ENCODE measurements around the gene FLT3. TPM values are rescaled to one million over a fixed set of nuclear protein-coding genes. Genes with fewer than 3 reads are reported as not detected.
"Not testable (repeated sequence)": the region's sequence is repeated elsewhere in the genome, so short reads cannot be mapped to it uniquely, and the experiment has no call there.

Gene FLT3
- total RNA-seq, 1 donor, result not detected

DNA sequence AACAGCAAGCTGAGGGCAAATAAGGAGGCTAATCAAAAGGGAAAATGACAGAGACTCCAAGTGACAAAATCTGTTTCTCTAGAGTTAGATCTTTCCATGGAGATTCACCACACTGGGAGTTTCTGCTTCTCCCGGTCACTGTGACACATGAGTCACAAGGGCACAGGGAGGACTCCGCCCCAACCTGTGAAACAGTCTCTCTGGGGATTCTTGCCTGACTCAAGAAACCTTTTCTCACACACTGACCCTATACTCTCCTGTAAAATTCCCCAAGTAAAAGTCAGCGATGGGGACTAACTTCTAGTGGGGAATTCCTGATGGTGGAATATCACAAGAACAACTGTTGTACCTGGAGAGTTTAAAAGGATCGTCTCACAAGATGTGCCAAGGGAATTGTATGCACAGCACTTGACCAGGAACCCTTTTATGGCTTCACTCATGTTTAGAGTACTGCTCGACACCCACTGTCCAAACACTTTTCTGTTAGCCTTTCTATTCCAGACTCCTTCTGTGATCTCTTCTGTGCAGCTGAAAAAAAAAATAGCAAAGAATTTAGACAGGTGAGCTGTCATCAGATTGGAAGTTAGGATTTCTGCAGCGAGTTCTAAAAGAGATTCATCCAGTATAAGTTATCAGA is 65.1 kb downstream of the FLT3 start:
- DNase-seq (ENCODE audit: low read depth), result no peak
- H3K4me3 ChIP-seq (ENCODE audit: low read depth, low read length), result no peak overlapping the region
- TF ChIP-seq, protein P1, sequence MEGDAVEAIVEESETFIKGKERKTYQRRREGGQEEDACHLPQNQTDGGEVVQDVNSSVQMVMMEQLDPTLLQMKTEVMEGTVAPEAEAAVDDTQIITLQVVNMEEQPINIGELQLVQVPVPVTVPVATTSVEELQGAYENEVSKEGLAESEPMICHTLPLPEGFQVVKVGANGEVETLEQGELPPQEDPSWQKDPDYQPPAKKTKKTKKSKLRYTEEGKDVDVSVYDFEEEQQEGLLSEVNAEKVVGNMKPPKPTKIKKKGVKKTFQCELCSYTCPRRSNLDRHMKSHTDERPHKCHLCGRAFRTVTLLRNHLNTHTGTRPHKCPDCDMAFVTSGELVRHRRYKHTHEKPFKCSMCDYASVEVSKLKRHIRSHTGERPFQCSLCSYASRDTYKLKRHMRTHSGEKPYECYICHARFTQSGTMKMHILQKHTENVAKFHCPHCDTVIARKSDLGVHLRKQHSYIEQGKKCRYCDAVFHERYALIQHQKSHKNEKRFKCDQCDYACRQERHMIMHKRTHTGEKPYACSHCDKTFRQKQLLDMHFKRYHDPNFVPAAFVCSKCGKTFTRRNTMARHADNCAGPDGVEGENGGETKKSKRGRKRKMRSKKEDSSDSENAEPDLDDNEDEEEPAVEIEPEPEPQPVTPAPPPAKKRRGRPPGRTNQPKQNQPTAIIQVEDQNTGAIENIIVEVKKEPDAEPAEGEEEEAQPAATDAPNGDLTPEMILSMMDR (IDR thresholded peaks at IDR 0.05; ENCODE audit: insufficient read depth, low read depth, low read length), result no peak

DNA sequence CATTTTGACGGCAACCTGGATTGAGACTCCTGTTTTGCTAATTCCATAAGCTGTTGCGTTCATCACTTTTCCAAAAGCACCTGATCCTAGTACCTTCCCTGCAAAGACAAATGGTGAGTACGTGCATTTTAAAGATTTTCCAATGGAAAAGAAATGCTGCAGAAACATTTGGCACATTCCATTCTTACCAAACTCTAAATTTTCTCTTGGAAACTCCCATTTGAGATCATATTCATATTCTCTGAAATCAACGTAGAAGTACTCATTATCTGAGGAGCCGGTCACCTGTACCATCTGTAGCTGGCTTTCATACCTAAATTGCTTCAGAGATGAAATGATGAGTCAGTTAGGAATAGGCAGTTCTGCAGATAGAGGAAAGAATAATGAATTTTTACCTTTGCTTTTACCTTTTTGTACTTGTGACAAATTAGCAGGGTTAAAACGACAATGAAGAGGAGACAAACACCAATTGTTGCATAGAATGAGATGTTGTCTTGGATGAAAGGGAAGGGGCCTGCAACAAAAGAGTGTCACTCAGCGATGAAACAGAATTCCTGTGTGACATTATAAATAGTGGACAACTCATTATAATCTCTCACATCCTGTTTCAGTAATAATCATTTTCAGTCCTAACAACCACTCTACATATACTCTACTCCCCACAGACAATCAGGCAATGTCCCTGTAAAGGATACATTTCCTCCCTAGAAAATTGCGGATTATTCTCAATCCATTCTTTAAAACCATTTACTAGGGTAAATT is 66.3 kb downstream of the FLT3 start:
- H3K4me3 ChIP-seq (ENCODE audit: low read depth, low read length), result no peak overlapping the region
- no peak for DNase-seq (ENCODE audit: low read depth)
- TF ChIP-seq, protein P1 (IDR thresholded peaks at IDR 0.05; ENCODE audit: insufficient read depth, low read depth, low read length), result no peak

DNA sequence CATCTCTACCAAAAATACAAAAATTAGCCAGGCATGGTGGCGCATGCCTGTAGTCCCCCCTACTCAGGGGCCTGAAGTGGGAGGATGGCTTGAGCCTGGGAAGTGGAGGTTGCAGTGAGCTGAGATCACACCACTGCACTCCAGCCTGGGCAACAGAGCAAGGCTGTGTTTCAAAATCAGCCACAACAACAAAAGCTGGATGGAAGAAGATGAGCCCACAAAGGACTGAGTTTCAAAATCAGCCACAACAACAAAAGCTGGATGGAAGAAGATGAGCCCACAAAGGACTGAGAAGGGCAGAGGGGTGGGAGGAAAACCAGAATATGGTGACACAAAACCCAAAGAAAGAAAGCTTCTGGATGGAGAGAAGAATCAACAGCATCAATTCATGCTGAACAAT is 67.9 kb downstream of the FLT3 start:
- not testable (repeated sequence) for H3K4me3 ChIP-seq (ENCODE audit: low read depth, low read length); DNase-seq (ENCODE audit: low read depth)

DNA sequence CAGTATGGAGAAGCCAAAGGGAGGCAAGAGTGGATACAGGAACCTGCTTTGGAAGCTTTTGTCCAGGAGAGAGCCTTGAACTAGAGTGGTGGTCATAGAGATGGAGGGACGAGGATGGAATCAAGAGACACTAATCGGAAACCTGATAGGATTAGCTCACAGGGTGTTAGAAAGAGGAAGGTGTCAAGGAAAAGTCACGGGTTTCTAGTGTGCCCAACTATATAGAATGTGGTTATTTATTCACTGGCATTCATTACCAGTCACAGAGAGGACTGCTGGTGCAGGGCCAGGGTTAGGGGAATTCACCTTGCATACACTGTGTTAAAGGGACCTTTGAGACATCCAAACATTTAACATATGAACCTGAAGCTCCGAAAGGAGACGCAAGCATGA is 68.5 kb downstream of the FLT3 start:
- TF ChIP-seq, protein P1 (IDR thresholded peaks at IDR 0.05; ENCODE audit: insufficient read depth, low read depth, low read length), result no peak
- DNase-seq (ENCODE audit: low read depth), result no peak
- H3K4me3 ChIP-seq (ENCODE audit: low read depth, low read length), result no peak overlapping the region

DNA sequence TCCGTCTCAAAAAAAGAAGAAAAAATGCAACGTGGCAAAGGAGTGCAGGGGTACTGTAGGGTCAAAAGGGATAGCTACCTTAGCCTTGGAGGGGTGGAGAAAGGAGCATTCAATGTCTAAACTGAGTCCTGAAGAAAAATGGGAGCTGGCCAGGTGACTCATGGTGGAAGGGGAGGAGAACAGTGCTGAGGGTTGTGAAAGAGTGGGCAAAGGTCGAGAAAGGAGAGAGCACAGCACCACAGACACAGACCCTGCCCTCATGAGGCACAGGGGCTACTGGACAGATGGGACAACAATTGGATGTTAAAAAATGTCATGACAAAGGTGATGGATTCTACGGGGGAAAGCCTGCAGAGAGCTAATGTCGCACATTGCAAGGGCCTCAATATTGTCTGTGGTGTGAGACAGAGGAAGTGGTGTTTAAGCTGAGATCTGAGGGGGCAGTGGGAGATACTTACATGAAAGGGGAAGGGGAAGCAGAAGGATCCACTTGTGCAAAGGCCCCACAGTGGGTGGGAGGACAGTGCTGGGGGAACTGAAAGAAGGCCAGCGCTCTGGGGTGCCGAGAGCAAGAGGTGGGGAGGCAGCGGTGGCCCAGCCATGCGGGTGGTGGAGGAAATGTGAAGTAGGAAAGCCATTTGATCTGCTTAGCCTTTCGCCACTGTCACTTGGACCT is 69.0 kb downstream of the FLT3 start:
- DNase-seq (ENCODE audit: low read depth), result no peak
- H3K4me3 ChIP-seq (ENCODE audit: low read depth, low read length), result no peak overlapping the region
- TF ChIP-seq, protein P1 (IDR thresholded peaks at IDR 0.05; ENCODE audit: insufficient read depth, low read depth, low read length), result no peak

DNA sequence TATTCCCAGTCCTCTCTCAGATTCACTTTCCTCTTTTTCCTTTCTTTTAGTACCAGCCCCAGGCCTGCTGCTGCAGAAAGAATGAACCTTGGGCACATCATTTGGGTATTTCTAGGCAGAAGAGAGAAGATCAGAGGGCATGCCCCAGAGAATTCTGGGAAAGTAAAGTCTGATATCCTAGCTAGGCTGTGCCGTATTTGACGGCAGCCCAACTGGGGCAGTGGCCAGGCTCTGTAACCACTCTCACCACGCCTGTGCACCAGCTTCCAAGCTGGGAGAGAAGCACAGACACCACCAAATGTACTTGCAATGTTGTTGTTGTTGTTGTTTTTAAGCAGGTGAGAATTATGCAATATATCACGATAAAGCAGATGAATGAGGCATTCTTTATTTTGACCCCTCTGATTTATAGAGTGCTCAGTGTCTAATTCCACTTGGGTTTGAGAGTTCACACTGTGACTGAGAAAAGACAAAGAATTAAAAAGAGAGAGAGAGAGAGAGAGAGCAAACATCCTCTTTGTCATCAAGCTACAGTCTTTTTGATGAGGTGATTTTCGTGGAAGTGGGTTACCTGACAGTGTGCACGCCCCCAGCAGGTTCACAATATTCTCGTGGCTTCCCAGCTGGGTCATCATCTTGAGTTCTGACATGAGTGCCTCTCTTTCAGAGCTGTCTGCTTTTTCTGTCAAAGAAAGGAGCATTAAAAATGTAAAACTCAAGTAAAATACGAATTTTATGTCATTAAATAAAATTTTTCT is 72.6 kb downstream of the FLT3 start:
- no peak overlapping the region for H3K4me3 ChIP-seq (ENCODE audit: low read depth, low read length)
- TF ChIP-seq, protein P1 (IDR thresholded peaks at IDR 0.05; ENCODE audit: insufficient read depth, low read depth, low read length), result no peak
- no peak for DNase-seq (ENCODE audit: low read depth)

DNA sequence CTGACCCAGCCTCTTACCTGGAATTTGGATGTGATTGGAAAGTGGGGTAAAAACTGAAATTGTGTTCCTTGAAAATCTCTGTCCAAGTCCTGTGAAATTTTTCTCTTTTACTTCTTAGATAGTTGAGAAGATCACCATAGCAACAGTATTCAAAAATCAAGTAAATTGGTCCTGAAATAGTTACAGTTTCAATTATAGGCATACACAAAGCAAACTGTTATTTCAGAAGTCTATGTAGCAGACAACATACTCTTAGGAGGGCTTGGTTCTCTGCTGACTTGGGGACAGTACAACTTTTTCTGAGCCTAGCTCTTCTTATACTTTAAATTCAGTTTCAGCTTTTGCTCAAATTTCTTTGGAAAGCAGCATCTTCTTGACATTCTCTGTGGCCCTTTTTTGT is 73.3 kb downstream of the FLT3 start:
- H3K4me3 ChIP-seq (ENCODE audit: low read depth, low read length), result no peak overlapping the region
- TF ChIP-seq, protein P1 (IDR thresholded peaks at IDR 0.05; ENCODE audit: insufficient read depth, low read depth, low read length), result no peak
- DNase-seq (ENCODE audit: low read depth), result no peak

Measured in fibroblast of villous mesenchyme (primary cell).